Measurements from ENCODE around the gene SLC22A23.

SLC22A23 gene

GRCh38 chr6:3280866-3281465, 175.9 kb downstream of the SLC22A23 start:
- Mint-ChIP-seq H3K27ac (no peak overlapping the region), H3K9me3 (no peaks in the 10 kb centered on the region), H3K27me3 (ENCODE audit: low read depth, poor library complexity) (no peaks in the 10 kb centered on the region), H3K4me1 (peaks cover 53% of the 10 kb centered on the region), H3K36me3 (ENCODE audit: low read depth) (peaks cover 45% of the 10 kb centered on the region), H3K4me3 (no peak overlapping the region)
- no peak for TF ChIP-seq CTCF (IDR thresholded peaks at IDR 0.05)
- DNase-seq, result no peak

DNA sequence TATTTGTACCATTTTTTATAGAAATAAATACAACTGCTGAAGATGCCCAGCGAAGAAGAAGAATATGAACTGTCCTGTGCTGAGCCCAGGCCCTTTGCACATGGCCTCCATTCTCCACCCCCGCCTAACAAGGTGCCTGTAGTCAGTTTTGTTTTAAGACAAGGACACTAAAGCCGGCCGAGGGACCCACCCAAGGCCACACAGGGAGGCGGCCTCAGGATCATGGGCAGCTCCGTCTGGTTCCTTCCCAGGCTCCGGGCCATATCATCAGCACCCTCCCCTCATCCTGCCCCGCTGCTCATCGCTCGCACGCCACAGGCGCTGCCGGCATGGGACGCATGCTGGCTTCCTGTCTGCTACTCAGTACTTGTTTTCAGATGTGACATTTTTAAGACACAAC, 176.8 kb downstream of the SLC22A23 start:
- Mint-ChIP-seq H3K36me3 (ENCODE audit: low read depth) (peaks cover 41% of the 10 kb centered on the region), H3K27me3 (ENCODE audit: low read depth, poor library complexity) (no peaks in the 10 kb centered on the region), H3K27ac (no peak overlapping the region), H3K9me3 (no peaks in the 10 kb centered on the region), H3K4me1 (peaks cover 49% of the 10 kb centered on the region), H3K4me3 (no peak overlapping the region)
- DNase-seq, result no peak
- no peak for TF ChIP-seq CTCF (IDR thresholded peaks at IDR 0.05)

- Mint-ChIP-seq H3K36me3 (ENCODE audit: low read depth) (peaks cover 39% of the 10 kb centered on the region), H3K27ac (no peak overlapping the region), H3K4me1 (peaks cover 40% of the 10 kb centered on the region), H3K4me3 (no peak overlapping the region), H3K9me3 (no peaks in the 10 kb centered on the region), H3K27me3 (ENCODE audit: low read depth, poor library complexity) (no peaks in the 10 kb centered on the region)
- TF ChIP-seq CTCF (IDR thresholded peaks at IDR 0.05), result no peak
- no peak for DNase-seq
Observed at GRCh38 chr6:3278691-3279090, 178.2 kb downstream of the SLC22A23 start.

DNA sequence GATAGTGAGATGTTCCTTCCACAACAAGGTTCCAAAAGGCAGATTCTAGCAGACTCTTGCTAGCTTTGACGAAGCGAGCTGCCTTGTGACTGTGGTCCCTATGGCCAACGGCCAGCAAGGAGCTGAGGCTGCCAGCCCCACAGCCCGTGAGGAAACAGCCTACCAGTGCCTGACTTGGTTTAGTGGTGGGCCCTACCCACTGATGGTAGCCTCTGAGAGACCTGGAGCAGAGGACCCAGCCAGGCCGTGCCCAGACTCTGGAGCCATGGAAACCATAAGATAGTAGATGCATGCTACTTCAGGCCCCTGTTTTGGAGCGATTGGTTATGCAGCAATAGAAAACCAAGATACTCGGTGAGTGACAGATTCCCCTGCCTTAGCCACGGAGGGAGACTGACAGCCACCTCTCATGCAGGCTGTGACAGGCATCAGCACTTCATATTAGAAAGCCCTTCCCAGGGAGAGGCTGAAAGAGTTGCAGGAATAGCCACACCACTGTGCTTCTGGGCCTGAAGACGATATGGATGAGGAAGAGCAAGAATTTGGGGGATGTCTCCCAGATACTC, 178.9 kb downstream of the SLC22A23 start:
- DNase-seq, result no peak
- H3K36me3 Mint-ChIP-seq (ENCODE audit: low read depth), result peaks cover 39% of the 10 kb centered on the region
- H3K4me1 Mint-ChIP-seq, result peaks cover 37% of the 10 kb centered on the region
- H3K4me3 Mint-ChIP-seq, result no peak overlapping the region
- no peaks in the 10 kb centered on the region for H3K27me3 Mint-ChIP-seq (ENCODE audit: low read depth, poor library complexity)
- TF ChIP-seq CTCF (IDR thresholded peaks at IDR 0.05), result no peak
- H3K27ac Mint-ChIP-seq, result peak overlapping the region; percentile 29
- no peaks in the 10 kb centered on the region for H3K9me3 Mint-ChIP-seq

- Mint-ChIP-seq H3K36me3 (ENCODE audit: low read depth) (peaks cover 33% of the 10 kb centered on the region), H3K27ac (peak overlapping the region; percentile 29), H3K27me3 (ENCODE audit: low read depth, poor library complexity) (no peaks in the 10 kb centered on the region), H3K9me3 (no peaks in the 10 kb centered on the region), H3K4me1 (peaks cover 30% of the 10 kb centered on the region), H3K4me3 (no peak overlapping the region)
- no peak for TF ChIP-seq CTCF (IDR thresholded peaks at IDR 0.05)
- no peak for DNase-seq
Observed at GRCh38 chr6:3277251-3277650, 179.6 kb downstream of the SLC22A23 start.
